Gastroesophageal sphincter (tissue), 3 donors: ENCODE data around the gene GADL1.

Experiments used
- CTCF ChIP-seq, 4 experiments: fragments of 200-600 bp in 2 of 4; fragments of 450-650 bp in 2 of 4; sonication (generic) in 1 of 4; IDR thresholded peaks; one replicate each; pipeline ENCODE4 v1.5.1; 2017 to 2019; ENCODE audit warnings: antibody characterized with exemption in 4 of 4, mild to moderate bottlenecking in 2 of 4, moderate library complexity in 2 of 4
- POLR2A ChIP-seq, 2 donors: fragments of 450-650 bp; IDR thresholded peaks; one replicate each; pipeline ENCODE4 v1.6.1; 2017; ENCODE audit warnings: antibody characterized with exemption in 2 of 2, mild to moderate bottlenecking in 2 of 2, moderate library complexity in 1 of 2

- no peak for TF ChIP-seq CTCF (IDR thresholded peaks at IDR 0.05)
- TF ChIP-seq POLR2A (IDR thresholded peaks at IDR 0.05), result no peak
Measured at GRCh38 chr3:30724863-30725262, 169.6 kb downstream of the GADL1 start.
